ENCODE measurements around the gene SUPT5H. TPM values are rescaled to one million over a fixed set of nuclear protein-coding genes. Genes with fewer than 3 reads are reported as not detected.
A peak's percentile ranks its signal among the peaks of the same experiment; 100 is the strongest.

SUPT5H gene
- total and polyA plus RNA-seq, 2 of the 13 experiments (the other 11 are each of a cell fraction or from before 2014, with no cell fraction given): 48.2 to 51.7 TPM

- TF ChIP-seq PRDM15 (CRISPR knock-in tag; IDR thresholded peaks at IDR 0.05) (no peak), SMAD9 (CRISPR knock-in tag; IDR thresholded peaks at IDR 0.05) (no peak), ATF5 (CRISPR knock-in tag; IDR thresholded peaks at IDR 0.05; ENCODE audit: low read depth) (no peak), GABPA (IDR thresholded peaks at IDR 0.05; ENCODE audit: low read depth, low read length) (no peak), GABPA (CRISPR knock-in tag; IDR thresholded peaks at IDR 0.05; ENCODE audit: low read depth) (peak; percentile 5; the same call in 1 of the 2 replicates), MEIS1 (CRISPR knock-in tag; IDR thresholded peaks at IDR 0.05; ENCODE audit: borderline replicate concordance) (peak; percentile 81), RBM22 (optimal IDR thresholded peaks at IDR 0.05; ENCODE audit: low read length) (peak; percentile 33), ZNF280B (CRISPR knock-in tag; IDR thresholded peaks at IDR 0.05; ENCODE audit: borderline replicate concordance) (no peak), MTERF4 (CRISPR knock-in tag; IDR thresholded peaks at IDR 0.05) (0 out of 2 replicates have a peak, but pooled peaks have one; percentile 8), CAMTA2 (CRISPR knock-in tag; IDR thresholded peaks at IDR 0.05; ENCODE audit: borderline replicate concordance) (no peak)
These were observed 47.0 kb upstream of the SUPT5H start (continued) for GRCh38 chr19:39398297-39398864.
